Upper lobe of left lung (tissue), 4 donors: ENCODE results near the gene TEKT5.
"Not testable (repeated sequence)": the region's sequence is repeated elsewhere in the genome, so short reads cannot be mapped to it uniquely, and the experiment has no call there.

Experiments
- CTCF ChIP-seq, 6 experiments: fragments of 450-650 bp in 4 of 6; fragments of 200-600 bp in 2 of 6; sonication (generic) in 2 of 6; IDR thresholded peaks; one replicate each; pipeline ENCODE4 v1.5.1; 2016 to 2019; ENCODE audit warnings: antibody characterized with exemption in 6 of 6
- POLR2A ChIP-seq, 4 donors: fragments of 450-650 bp; IDR thresholded peaks; one replicate each; pipeline ENCODE4 v1.5.1; 2016 to 2017; ENCODE audit warnings: antibody characterized with exemption in 4 of 4, mild to moderate bottlenecking in 2 of 4
- POLR2AphosphoS5 ChIP-seq, 2 donors: sonication (generic); formaldehyde crosslinking; IDR thresholded peaks; one replicate each; pipeline ENCODE4 v1.5.1; 2017; ENCODE audit warnings: antibody characterized with exemption in 2 of 2

- TF ChIP-seq POLR2AphosphoS5, CTCF, POLR2A (IDR thresholded peaks at IDR 0.05): not testable (repeated sequence)
Measured at GRCh38 chr16:10741249-10741648, 46.5 kb upstream of the TEKT5 start.
